T-helper 1 cell treated with Interleukin-12 subunit alpha and Interleukin-12 subunit beta and Interleukin-4 antibody, amounts not matched to agents 30 μg/mL and 1 μg/mL, for 36 hours (primary cell): Measurements from ENCODE around the gene NEO1.

ENCODE experiments used
- H3K27ac Mint-ChIP-seq: one replicate; pipeline ENCODE4 v1.8.0; 2021; ENCODE audit warnings: mild to moderate bottlenecking, mixed read lengths
- H3K27me3 Mint-ChIP-seq: one replicate; pipeline ENCODE4 v1.8.0; 2021; ENCODE audit warnings: low read depth, mixed read lengths
- H3K36me3 Mint-ChIP-seq: one replicate; pipeline ENCODE4 v1.8.0; 2021; ENCODE audit warnings: low read depth, mixed read lengths
- H3K4me1 Mint-ChIP-seq: one replicate; pipeline ENCODE4 v1.8.0; 2021; ENCODE audit warnings: low read depth, mixed read lengths
- H3K4me3 Mint-ChIP-seq: one replicate; pipeline ENCODE4 v1.8.0; 2021; ENCODE audit warnings: mild to moderate bottlenecking, moderate library complexity, mixed read lengths
- H3K9me3 Mint-ChIP-seq: one replicate; pipeline ENCODE4 v1.8.0; 2021; ENCODE audit warnings: mixed read lengths

NEO1 gene, protein sequence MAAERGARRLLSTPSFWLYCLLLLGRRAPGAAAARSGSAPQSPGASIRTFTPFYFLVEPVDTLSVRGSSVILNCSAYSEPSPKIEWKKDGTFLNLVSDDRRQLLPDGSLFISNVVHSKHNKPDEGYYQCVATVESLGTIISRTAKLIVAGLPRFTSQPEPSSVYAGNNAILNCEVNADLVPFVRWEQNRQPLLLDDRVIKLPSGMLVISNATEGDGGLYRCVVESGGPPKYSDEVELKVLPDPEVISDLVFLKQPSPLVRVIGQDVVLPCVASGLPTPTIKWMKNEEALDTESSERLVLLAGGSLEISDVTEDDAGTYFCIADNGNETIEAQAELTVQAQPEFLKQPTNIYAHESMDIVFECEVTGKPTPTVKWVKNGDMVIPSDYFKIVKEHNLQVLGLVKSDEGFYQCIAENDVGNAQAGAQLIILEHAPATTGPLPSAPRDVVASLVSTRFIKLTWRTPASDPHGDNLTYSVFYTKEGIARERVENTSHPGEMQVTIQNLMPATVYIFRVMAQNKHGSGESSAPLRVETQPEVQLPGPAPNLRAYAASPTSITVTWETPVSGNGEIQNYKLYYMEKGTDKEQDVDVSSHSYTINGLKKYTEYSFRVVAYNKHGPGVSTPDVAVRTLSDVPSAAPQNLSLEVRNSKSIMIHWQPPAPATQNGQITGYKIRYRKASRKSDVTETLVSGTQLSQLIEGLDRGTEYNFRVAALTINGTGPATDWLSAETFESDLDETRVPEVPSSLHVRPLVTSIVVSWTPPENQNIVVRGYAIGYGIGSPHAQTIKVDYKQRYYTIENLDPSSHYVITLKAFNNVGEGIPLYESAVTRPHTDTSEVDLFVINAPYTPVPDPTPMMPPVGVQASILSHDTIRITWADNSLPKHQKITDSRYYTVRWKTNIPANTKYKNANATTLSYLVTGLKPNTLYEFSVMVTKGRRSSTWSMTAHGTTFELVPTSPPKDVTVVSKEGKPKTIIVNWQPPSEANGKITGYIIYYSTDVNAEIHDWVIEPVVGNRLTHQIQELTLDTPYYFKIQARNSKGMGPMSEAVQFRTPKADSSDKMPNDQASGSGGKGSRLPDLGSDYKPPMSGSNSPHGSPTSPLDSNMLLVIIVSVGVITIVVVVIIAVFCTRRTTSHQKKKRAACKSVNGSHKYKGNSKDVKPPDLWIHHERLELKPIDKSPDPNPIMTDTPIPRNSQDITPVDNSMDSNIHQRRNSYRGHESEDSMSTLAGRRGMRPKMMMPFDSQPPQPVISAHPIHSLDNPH (N-terminal part only)

DNA sequence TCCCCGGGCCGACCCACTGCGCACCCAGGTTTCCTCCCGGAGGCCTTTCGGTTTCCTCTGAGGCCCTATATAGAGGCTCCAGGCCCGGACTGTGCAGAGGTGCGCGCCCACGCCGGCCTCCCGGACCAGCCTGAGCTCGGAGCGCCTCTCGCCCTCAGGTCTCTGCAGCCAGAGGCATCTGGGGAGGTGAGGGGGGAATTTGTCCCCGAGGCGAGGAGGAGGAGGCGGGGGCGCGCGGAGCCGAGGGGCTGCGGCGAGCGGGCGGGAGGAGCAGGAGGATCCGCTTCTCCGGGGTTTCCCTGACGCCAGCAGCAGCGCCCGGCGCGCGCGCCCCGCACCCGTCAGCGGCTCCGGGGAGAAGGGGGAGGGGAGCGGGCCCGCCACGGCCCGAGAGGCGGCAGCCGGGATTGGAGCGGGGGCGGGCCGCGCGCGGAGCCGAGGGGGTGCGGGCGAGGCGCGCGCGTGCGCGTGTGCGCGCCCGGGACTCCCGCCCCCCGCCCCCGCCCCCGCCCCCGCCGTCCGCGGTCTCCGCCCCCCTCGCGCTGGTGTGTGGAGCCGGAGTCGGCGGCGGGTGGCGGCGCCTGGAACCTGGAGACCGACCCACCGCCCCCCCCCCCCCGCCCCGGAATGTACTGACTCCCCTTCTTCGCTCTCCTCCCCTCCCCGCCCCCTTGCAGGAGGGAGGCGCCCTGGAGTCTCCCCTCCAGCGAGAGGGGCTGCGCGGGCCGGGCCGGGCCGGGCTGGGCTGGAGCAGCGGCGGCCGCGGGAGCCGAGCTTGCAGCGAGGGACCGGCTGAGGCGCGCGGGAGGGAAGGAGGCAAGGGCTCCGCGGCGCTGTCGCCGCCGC, at the start of gene NEO1:
NEO1 (plus strand) TSS at position 657 of the 846 bp plus-strand sequence. CDS start 213 bp downstream, outside the sequence.
- H3K9me3 Mint-ChIP-seq, result no peaks in the 10 kb centered on the region
- H3K27ac Mint-ChIP-seq, result peak within 1 kb of the TSS; percentile 50
- H3K27me3 Mint-ChIP-seq, result peaks cover 36% of the 10 kb centered on the region
- H3K4me1 Mint-ChIP-seq, result peaks cover 9% of the 10 kb centered on the region
- H3K36me3 Mint-ChIP-seq, result no peaks in the 10 kb centered on the region
- H3K4me3 Mint-ChIP-seq, result peak within 1 kb of the TSS; percentile 79

DNA sequence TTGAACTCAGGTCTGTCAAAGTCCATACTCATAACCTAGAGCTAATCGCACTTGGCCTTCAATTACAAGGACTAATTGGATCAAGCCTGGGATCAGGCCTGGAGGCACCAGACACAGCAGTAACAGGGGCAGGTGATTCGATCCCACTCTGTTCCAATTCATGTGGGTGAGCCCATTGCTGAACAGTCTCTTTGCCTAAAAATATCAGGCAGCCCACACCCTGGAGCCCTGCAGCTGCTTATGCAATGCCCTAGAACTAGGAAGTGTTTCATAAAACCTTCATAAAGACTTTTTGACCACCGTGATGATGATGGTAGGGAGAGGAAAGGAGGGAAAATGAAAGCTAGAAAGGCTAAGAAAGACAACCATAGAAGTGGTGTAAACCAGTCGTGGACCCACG, 47.8 kb upstream of the NEO1 start:
- Mint-ChIP-seq H3K27ac (no peak overlapping the region), H3K9me3 (no peaks in the 10 kb centered on the region), H3K4me3 (no peak overlapping the region), H3K4me1 (no peaks in the 10 kb centered on the region), H3K27me3 (peaks cover 28% of the 10 kb centered on the region), H3K36me3 (no peaks in the 10 kb centered on the region)

DNA sequence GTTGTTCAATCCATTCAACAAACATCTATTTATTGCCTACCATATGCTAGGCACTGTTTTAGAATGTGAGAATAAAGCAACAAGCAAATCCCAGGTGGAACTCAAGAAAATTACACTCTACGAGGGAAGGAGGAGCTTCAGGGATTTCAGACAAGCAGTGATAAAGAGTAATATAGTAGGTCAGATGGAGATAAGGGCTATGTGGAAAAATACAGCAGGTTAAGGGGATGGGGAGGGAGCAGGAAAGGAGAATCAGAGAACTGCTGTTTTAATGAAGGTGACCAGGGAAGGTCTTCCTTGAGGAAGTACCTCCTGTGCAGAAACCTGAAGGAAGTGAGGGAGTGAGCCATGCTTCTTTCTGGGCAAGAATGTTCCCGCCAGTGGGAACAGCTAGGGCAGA, 47.2 kb upstream of the NEO1 start:
- no peaks in the 10 kb centered on the region for H3K4me1 Mint-ChIP-seq
- H3K27ac Mint-ChIP-seq, result no peak overlapping the region
- H3K36me3 Mint-ChIP-seq, result no peaks in the 10 kb centered on the region
- no peak overlapping the region for H3K4me3 Mint-ChIP-seq
- H3K27me3 Mint-ChIP-seq, result peaks cover 28% of the 10 kb centered on the region
- no peaks in the 10 kb centered on the region for H3K9me3 Mint-ChIP-seq

DNA sequence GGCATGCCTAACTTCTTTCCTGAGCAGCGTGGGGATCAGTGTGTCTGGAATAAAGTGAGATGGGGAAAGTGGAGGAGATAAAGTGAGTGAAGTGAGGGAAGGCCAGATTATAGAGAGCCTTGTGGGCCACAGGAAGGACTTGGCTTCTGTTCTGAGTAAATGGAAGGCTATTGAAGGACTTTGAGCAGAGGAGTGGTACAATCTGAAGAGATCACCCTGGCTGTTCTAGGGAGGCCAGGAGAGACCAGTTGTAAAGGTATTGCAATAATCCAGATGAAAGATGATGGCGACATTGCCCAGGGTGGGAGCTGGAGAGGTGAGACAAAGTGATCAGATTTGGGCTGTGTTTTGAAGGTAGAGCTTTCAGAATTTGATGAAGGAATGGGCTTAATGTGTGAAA, 46.8 kb upstream of the NEO1 start:
- H3K4me3 Mint-ChIP-seq, result no peak overlapping the region
- peaks cover 28% of the 10 kb centered on the region for H3K27me3 Mint-ChIP-seq
- H3K4me1 Mint-ChIP-seq, result no peaks in the 10 kb centered on the region
- no peak overlapping the region for H3K27ac Mint-ChIP-seq
- H3K36me3 Mint-ChIP-seq, result no peaks in the 10 kb centered on the region
- H3K9me3 Mint-ChIP-seq, result no peaks in the 10 kb centered on the region

DNA sequence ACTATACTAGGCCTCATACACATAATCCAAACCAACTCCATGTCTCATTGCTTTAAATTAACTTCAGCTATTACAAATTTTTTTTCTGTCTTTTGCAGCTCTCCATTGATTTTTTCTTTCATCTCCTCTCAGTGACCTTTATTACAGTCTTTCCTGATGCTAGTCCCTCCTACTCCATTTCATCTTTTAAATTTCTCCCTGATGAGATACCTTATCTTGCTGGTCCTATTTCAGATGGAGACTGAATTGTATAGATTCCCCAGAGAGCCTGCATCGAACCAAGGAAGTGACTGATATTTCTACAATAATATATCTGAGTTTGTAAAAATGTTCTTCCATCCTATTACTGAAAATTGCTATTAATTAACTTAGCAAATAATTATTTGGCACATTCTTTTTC, 45.7 kb upstream of the NEO1 start:
- Mint-ChIP-seq H3K27ac (no peak overlapping the region), H3K4me3 (no peak overlapping the region), H3K9me3 (no peaks in the 10 kb centered on the region), H3K36me3 (no peaks in the 10 kb centered on the region), H3K27me3 (peaks cover 28% of the 10 kb centered on the region), H3K4me1 (no peaks in the 10 kb centered on the region)

DNA sequence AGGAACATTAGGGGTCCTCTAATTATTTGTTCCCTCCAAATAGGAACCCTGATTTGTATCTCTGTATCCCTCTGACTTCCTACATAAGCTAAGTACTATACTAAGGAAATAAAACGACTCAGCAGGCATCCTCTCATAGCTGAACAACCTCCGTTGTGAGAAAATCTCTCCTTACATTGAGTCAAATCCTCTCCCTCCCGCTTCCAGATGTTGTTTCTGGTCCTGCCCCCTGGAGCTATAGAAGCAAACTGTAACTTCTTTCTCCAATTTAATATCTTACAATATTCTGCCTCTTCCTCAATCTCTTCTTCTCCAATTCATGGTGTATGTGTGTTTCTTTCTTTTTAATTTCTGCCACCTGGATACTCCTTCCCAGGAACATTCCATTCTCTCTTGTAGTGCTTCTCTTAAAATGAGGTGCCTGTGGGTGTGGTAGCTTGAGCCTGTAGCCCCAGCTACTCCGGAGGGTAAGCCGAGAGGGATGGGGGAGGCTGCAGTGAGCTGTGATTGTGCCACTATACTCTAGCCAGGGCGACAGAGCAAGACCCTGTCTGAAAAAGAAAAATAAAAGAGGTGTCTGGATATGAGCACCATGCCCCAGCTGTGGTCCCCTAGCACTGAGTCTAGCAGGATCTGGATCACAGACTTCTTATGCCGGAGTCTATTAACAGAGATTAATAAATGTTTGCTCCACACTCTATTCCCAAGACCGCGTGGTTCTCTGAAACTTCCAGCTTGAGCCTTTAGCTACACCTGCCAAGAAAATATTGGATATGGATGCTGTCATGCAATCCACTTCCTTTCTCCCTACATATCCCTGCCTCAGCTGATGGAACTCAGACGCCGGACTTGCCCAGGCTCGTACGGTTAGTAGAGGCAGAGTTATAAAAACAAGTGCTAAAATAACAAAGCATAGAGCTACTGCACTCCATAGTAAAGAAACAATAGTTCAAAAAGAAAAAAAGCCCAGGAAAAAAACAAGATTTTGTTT, 42.9 kb upstream of the NEO1 start:
- no peaks in the 10 kb centered on the region for H3K4me1 Mint-ChIP-seq
- H3K36me3 Mint-ChIP-seq, result no peaks in the 10 kb centered on the region
- H3K27ac Mint-ChIP-seq, result no peak overlapping the region
- no peak overlapping the region for H3K4me3 Mint-ChIP-seq
- H3K9me3 Mint-ChIP-seq, result no peaks in the 10 kb centered on the region
- peaks cover 29% of the 10 kb centered on the region for H3K27me3 Mint-ChIP-seq

DNA sequence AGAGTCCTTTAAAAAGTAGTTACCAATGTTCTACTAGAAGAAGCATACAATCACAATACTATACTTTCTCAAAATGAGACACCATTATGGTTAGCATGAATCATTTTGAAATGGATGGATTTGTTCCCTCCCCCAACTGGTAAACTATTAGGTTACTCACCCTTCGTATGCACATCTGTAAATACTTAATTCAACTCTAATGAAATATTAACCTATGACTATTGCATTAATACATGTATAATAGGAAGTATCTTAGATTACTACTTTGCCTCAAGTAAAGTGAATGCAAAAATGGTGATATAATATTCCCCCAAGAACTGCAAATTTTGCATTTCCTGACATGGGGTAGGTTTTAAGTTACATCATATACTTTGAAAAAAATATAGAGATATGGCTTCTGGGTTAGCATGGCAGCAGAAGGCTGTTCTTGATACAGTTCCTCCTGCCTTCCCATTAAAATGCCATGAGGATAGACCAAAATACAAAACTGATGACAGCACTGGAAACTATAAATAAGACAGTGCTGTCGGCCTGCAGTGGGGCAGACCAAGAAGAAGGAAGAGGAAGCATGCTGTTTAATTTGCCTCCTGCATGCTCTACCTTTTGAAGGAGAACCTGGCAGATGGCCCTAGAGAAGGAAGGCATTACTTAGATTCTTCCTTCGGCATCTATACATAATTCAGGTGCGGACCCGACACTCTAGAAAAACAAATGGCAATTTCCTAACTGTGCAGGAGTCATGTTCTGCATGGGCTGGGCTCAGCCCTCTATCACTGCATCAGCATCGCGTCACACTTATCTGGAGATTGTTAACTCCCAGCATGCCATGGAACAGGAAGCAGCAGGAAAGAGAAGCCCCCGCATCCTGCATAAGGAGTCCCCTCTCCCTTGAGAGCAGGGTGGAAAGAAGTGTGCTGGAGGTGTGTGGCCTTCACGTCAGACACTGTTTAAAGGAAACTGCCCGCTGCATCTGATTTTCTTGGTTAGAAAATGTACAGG, 41.8 kb upstream of the NEO1 start:
- Mint-ChIP-seq H3K4me1 (no peaks in the 10 kb centered on the region), H3K36me3 (no peaks in the 10 kb centered on the region), H3K27ac (no peak overlapping the region), H3K9me3 (no peaks in the 10 kb centered on the region), H3K27me3 (peaks cover 26% of the 10 kb centered on the region), H3K4me3 (no peak overlapping the region)

DNA sequence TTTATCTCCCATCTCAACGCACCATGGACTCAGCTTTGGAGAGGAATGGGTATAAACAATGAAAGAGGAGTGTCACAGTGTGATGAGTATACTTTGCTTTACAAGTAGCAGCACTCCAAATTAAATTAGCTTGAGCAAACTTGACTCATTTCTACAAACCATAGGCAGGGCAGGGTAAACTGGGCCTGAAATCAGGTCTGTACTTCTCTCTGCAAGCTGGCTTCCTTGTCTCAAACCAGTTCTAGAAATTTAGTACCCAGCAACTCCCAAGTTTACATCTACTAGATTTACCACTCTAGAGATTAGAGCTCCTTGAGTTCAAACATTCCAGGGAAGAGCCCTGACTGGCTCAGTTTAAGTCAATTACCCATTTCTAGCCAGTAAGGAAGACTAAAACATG, 37.4 kb upstream of the NEO1 start:
- no peaks in the 10 kb centered on the region for H3K4me1 Mint-ChIP-seq
- H3K9me3 Mint-ChIP-seq, result no peaks in the 10 kb centered on the region
- peaks cover 5% of the 10 kb centered on the region for H3K27me3 Mint-ChIP-seq
- H3K27ac Mint-ChIP-seq, result no peak overlapping the region
- H3K4me3 Mint-ChIP-seq, result no peak overlapping the region
- H3K36me3 Mint-ChIP-seq, result no peaks in the 10 kb centered on the region

DNA sequence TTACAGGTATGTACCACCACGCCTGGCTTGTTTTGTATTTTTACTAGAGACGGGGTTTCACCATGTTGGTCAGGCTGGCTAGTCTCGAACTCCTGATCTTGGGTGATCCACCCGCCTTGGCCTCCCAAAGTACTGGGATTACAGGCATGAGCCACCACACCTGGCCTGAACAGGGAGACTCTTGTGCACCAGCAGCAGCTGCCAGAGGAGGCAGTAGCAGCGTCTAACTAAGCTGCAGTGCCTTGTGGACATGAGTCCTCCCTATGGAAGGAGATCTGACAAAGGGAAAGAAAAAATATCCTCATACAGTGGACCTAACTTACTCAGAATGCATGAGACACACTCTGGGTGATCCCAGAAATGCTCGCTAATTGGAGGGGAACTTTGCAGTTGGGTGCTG, 36.8 kb upstream of the NEO1 start:
- no peaks in the 10 kb centered on the region for H3K36me3 Mint-ChIP-seq
- H3K9me3 Mint-ChIP-seq, result no peaks in the 10 kb centered on the region
- H3K4me3 Mint-ChIP-seq, result no peak overlapping the region
- peaks cover 5% of the 10 kb centered on the region for H3K27me3 Mint-ChIP-seq
- no peaks in the 10 kb centered on the region for H3K4me1 Mint-ChIP-seq
- H3K27ac Mint-ChIP-seq, result no peak overlapping the region

DNA sequence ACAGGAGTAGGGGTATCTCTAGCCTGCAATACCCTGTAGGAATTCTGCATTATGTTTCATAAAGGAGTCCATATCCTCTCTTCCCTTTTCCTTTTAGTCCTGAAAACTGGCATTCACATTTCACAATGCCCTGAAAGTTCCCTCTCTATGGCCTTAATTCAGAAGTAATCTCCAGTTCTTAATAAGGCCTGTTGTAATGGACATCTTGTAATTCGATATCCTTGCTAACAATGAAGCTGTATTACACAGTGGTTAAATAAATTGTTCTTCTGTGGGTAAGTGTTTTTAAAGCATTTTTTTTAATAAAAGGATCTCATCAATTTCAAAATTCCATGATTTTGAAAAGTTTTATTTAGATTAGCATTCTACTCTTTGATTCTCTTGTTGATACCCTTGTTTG, 34.3 kb upstream of the NEO1 start:
- Mint-ChIP-seq H3K27me3 (peaks cover 13% of the 10 kb centered on the region), H3K4me1 (no peaks in the 10 kb centered on the region), H3K36me3 (no peaks in the 10 kb centered on the region), H3K4me3 (no peak overlapping the region), H3K27ac (no peak overlapping the region), H3K9me3 (no peaks in the 10 kb centered on the region)

DNA sequence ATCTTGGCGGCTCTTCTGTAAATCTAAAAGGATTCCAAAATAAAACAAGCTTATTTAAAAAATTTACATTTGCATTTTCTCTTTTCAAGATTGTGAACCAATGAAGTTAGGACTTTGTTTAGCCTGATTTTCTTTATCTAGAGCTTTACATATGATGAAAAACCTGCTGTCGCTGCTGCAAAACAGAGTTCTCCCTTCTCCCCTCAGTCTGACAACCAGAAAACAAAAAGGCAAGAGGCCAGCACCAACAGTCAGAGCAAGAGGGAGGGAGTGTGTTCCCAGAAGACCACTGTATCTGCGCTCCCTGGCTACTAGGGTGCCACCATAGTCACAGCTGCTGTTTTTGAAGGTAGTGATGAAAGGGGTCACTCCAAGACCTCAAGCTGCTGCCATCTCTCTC, 33.1 kb upstream of the NEO1 start:
- H3K27ac Mint-ChIP-seq, result no peak overlapping the region
- H3K4me1 Mint-ChIP-seq, result no peaks in the 10 kb centered on the region
- H3K27me3 Mint-ChIP-seq, result peaks cover 8% of the 10 kb centered on the region
- H3K36me3 Mint-ChIP-seq, result no peaks in the 10 kb centered on the region
- no peaks in the 10 kb centered on the region for H3K9me3 Mint-ChIP-seq
- no peak overlapping the region for H3K4me3 Mint-ChIP-seq

DNA sequence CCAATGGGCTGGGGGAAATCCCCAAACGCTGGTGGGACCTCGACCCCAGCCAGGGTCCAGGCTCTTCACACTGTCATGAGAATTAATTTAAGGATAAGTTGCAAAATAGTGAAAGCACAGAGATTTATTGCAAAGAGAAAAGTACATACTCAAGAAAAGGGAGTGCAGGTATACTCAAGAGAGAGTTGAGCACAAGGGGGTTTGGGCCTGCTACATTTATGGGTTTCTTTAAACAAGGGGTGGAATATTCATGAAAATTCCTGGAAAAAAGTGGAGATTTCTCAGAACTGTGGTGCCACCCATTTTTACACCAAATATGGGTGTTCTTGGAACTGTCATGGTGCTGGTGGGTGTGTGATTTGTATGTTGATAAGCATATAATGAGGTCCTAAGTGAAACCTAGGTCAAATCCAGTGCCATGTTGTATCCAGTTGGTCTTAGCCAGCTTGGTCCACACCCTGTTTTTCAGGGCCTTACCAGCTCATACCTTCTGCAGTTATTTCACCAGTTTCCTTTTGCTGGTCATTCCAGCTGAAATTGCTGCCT, 32.6 kb upstream of the NEO1 start:
- Mint-ChIP-seq H3K27me3 (peaks cover 8% of the 10 kb centered on the region), H3K36me3 (no peaks in the 10 kb centered on the region), H3K4me1 (no peaks in the 10 kb centered on the region)

More for the DNA sequence above, 32.6 kb upstream of the NEO1 start:
- no peak overlapping the region for H3K27ac Mint-ChIP-seq
- H3K9me3 Mint-ChIP-seq, result no peaks in the 10 kb centered on the region
- H3K4me3 Mint-ChIP-seq, result no peak overlapping the region
